ENCODE results near the gene ZBTB40.

The ZBTB40 gene

DNA sequence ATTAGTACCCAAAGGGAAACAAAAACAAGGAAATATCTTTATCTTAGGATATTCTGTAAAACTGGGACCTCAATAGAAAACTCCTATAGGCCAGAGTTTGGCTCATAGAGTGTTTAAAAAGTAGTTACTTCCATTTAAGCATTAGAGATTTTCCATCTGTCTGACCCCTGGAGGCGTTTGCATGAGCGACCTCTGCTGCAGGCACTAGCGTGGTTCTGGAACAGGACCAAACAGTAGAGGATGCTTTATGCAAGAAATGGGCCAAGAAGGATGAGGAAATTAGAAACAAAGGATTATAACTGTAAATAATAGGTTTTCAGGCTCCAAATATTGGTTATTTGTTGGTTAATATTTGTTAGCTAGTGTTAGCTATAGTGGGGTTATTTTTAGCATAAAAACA, 5.7 kb downstream of the ZBTB40 start:
- TF ChIP-seq, protein P1, sequence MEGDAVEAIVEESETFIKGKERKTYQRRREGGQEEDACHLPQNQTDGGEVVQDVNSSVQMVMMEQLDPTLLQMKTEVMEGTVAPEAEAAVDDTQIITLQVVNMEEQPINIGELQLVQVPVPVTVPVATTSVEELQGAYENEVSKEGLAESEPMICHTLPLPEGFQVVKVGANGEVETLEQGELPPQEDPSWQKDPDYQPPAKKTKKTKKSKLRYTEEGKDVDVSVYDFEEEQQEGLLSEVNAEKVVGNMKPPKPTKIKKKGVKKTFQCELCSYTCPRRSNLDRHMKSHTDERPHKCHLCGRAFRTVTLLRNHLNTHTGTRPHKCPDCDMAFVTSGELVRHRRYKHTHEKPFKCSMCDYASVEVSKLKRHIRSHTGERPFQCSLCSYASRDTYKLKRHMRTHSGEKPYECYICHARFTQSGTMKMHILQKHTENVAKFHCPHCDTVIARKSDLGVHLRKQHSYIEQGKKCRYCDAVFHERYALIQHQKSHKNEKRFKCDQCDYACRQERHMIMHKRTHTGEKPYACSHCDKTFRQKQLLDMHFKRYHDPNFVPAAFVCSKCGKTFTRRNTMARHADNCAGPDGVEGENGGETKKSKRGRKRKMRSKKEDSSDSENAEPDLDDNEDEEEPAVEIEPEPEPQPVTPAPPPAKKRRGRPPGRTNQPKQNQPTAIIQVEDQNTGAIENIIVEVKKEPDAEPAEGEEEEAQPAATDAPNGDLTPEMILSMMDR (IDR thresholded peaks at IDR 0.05; ENCODE audit: low read depth, low read length): no peak
- no peak overlapping the region for H3K4me3 ChIP-seq (ENCODE audit: low read depth, low read length)

DNA sequence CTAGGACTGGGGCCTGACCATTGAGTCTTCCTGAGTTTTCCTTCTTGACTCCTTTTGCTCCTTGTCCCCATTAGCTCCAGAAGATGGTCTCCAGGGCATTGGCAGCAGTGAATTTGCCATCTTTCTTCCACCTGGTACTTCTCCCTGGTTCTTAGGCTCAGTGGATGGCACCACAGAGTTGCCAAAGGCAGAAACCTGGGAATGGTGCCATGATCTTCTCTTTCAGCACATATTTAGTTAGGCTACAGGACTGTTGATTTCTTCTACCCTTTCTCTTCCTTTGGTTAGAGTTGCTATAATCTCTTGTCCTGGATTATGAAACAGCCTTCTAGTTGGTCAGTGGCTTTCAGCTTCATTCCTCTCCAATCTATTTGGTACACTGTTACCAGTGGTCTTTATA, 6.2 kb downstream of the ZBTB40 start:
- TF ChIP-seq, protein P1 (IDR thresholded peaks at IDR 0.05; ENCODE audit: low read depth, low read length): no peak
- no peak overlapping the region for H3K4me3 ChIP-seq (ENCODE audit: low read depth, low read length)

DNA sequence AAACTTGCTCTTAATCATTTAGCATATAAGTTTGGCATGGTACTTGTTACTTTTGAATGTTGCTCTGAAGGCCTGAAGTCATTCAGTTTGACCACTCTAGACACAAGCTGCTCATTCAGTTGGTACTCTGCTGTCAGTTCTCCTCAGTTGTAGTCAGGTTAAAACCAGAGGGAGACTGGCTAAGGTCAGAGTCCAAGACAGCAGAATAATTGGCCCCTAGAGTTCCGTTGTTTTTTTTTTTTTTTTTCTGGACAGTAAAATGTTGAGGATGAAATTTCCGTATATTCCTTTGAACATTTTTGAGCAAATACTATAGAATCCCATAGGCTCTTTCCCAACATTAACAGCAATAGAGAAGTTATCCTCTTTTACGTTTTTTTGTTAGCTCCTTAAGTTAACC, 9.4 kb downstream of the ZBTB40 start:
- TF ChIP-seq, protein P1 (IDR thresholded peaks at IDR 0.05; ENCODE audit: low read depth, low read length): no peak
- H3K4me3 ChIP-seq (ENCODE audit: low read depth, low read length): no peak overlapping the region

DNA sequence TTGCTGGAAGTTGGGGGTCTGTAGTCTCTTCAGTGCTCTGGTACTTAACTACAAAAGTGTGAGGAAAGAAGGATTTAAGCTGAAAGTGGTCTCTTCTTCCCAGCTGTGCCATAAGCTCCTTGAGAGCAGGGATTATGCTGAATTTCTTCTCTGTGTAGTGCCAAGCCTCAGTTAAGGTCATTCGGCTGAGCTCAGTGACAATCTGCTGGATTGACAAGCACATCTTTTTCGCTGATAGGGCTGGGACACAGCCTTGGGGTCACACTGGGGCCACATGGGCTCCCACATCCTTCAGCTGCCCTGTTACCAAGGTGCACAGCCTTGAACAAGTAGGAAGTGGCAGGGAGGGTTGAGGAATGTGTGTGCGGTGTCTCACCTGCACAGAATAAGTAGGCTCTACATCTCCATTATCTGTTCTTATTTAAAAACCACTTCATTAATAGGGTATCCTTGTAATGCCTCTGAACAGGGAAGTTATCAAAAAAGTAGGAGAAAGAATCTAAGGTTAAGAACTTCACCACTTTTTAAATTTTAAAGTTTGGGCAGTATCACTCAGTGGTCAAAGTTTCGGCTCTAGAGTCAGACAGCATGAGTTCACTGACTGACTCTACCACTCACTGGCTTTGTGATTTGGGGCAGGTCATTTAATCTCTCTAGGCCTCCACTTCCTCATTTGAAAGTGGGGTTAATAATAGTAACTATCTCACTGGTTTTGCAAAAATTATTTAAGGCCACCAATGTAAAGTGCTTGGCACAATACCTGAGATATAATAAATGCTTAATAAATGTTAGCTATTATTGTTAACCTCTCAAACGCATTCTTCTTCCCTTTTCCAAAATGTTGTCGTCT, 10.3 kb downstream of the ZBTB40 start:
- TF ChIP-seq, protein P1 (IDR thresholded peaks at IDR 0.05; ENCODE audit: low read depth, low read length): no peak

DNA sequence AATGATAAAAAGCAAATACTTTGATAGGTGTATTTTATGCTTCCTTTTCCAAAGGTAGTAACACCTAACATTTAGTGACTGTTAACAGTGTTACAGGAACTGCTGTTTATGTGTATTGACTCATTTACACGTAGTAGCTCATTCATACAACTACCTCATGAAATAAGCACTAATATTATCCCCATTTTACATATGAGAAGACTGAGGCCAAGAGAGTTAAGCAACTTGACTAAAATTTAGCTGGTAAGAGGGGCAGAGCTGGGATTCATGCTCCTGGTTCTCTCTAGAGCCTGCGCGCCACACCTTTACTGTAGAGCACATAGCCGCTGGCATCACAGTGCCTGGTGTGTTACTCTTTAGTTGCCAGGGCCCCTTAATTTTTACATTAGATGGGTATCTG, 11.3 kb downstream of the ZBTB40 start:
- no peak overlapping the region for H3K4me3 ChIP-seq (ENCODE audit: low read depth, low read length)

More for the DNA sequence above, 10.3 kb downstream of the ZBTB40 start:
- H3K4me3 ChIP-seq (ENCODE audit: low read depth, low read length): no peak overlapping the region

DNA sequence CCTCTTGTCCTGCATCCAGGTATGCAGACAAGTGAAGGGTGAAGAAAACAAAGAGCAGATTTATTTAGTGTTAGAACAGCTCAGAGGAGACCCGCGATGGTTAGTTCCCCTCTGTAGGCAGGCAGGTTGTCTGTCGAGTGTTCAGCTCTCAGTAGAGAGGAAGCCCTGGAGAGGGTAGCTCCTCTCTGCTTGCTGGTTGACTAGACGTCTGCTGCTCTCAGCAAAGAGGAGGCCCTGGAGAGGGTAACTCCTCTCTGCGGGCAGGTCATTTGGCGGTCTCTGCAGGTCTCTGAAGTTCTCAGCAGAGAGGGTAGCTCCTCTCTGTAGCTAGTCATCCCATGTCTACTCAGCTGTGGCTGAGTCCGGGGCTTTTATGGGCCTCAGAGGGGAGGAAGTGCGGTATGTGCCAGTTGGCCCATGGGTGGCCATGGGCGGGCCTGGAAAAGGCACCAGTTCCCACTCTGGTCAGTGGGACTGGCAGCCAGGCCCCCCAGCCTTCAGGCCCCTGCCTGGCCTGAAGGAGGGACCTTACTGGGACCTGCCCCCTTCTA, 13.4 kb downstream of the ZBTB40 start:
- TF ChIP-seq, protein P1 (IDR thresholded peaks at IDR 0.05; ENCODE audit: low read depth, low read length): no peak
- H3K4me3 ChIP-seq (ENCODE audit: low read depth, low read length): no peak overlapping the region

More for the DNA sequence above, 11.3 kb downstream of the ZBTB40 start:
- TF ChIP-seq, protein P1 (IDR thresholded peaks at IDR 0.05; ENCODE audit: low read depth, low read length): no peak

DNA sequence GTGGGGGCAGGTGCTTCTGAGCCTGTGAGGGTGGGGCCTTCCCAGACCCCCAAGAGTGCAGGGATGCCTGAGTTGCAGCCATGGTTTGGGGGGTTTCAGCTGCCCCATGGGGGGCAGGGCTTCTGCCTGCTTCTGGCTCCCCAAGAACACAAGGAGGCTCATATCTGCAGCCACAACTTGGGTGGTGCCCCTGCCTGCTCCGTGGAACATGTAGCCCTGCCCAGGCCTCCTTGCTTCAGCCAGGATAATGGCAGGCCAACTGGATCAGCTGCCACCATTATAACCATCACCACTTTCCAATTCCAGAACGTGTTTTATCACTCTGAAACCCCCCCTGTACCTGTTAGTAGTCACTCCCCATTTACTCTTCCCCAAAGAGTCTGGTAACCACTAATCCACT, 14.0 kb downstream of the ZBTB40 start:
- TF ChIP-seq, protein P1 (IDR thresholded peaks at IDR 0.05; ENCODE audit: low read depth, low read length): no peak
- no peak overlapping the region for H3K4me3 ChIP-seq (ENCODE audit: low read depth, low read length)
